Measurements from ENCODE around the gene LEPROT.

Gene LEPROT

DNA sequence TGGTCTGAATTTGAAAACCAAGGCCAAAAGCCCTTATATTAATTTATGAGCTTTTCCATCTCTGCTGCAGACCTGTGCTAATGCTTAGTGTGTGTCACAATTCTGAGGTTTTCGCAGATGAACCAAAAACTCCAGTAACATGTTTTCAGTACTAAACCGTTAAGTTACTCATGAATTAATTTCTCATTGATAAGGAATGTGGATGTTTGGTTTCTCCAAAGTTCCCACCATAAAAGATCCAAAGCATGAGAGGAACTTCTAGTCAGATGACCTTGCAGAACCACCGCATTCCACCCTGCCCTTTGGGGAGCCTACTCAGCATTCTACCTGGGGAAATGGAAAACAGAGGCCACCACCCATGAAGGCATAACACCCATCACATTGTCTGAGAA lies 7.5 kb upstream of the LEPROT start:
- Histone ChIP-seq H3K36me3 (ENCODE audit: control insufficient read depth, insufficient read depth, low read length) (no peaks in the 10 kb centered on the region), H3K4me3 (replicated peaks; ENCODE audit: low read depth, low read length) (no peak overlapping the region), H3K27me3 (replicated peaks; ENCODE audit: control insufficient read depth, insufficient read depth, low read length) (no peaks in the 10 kb centered on the region)
- DNase-seq (ENCODE audit: extremely low read depth, insufficient read length): no peak
- TF ChIP-seq, protein P1, sequence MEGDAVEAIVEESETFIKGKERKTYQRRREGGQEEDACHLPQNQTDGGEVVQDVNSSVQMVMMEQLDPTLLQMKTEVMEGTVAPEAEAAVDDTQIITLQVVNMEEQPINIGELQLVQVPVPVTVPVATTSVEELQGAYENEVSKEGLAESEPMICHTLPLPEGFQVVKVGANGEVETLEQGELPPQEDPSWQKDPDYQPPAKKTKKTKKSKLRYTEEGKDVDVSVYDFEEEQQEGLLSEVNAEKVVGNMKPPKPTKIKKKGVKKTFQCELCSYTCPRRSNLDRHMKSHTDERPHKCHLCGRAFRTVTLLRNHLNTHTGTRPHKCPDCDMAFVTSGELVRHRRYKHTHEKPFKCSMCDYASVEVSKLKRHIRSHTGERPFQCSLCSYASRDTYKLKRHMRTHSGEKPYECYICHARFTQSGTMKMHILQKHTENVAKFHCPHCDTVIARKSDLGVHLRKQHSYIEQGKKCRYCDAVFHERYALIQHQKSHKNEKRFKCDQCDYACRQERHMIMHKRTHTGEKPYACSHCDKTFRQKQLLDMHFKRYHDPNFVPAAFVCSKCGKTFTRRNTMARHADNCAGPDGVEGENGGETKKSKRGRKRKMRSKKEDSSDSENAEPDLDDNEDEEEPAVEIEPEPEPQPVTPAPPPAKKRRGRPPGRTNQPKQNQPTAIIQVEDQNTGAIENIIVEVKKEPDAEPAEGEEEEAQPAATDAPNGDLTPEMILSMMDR (IDR thresholded peaks at IDR 0.05; ENCODE audit: insufficient read depth, low read length, poor library complexity, severe bottlenecking): no peak

DNA sequence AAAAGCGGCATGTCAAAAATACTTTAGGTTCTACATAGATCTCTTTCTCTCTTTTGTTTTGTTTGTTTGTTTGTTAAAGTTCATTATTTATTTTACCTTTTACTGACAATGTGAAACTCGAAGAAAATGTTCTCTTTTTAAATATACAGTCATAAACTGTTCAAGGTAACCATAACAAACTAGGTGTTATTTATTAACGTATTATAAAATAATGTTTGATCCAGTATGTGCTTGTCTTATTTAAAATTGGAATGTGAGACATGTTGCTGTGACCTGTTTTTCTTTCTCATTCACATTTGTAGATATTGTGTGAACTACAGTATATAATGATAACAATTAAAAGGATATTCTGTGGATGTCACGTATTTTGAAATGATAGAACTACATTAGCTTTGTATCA lies 5.9 kb upstream of the LEPROT start:
- H3K27me3 ChIP-seq (replicated peaks; ENCODE audit: control insufficient read depth, insufficient read depth, low read length): no peaks in the 10 kb centered on the region
- no peaks in the 10 kb centered on the region for H3K36me3 ChIP-seq (ENCODE audit: control insufficient read depth, insufficient read depth, low read length)
- DNase-seq (ENCODE audit: extremely low read depth, insufficient read length): no peak
- TF ChIP-seq, protein P1 (IDR thresholded peaks at IDR 0.05; ENCODE audit: insufficient read depth, low read length, poor library complexity, severe bottlenecking): no peak
- no peak overlapping the region for H3K4me3 ChIP-seq (replicated peaks; ENCODE audit: low read depth, low read length)

DNA sequence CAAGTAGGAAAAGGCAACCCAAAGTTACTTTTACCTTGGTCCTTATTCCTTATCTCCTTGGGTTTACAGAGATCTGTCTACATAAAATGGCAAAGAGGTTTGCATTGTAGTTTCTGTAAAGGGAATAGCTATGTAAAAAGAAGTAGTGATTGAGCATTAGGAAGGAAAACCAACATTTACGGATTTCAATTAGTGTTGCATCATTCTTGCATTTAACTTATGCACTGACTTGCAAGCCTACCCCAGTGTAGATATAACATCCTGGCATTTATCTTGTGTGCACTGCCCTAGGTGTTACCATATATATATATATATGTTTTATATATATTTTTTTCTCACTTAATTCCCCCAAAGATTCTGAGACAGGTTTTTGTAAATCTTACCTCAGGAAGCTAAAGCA lies 3.7 kb upstream of the LEPROT start:
- TF ChIP-seq, protein P1 (IDR thresholded peaks at IDR 0.05; ENCODE audit: insufficient read depth, low read length, poor library complexity, severe bottlenecking): no peak
- no peak for DNase-seq (ENCODE audit: extremely low read depth, insufficient read length)
- H3K27me3 ChIP-seq (replicated peaks; ENCODE audit: control insufficient read depth, insufficient read depth, low read length): no peaks in the 10 kb centered on the region

DNA sequence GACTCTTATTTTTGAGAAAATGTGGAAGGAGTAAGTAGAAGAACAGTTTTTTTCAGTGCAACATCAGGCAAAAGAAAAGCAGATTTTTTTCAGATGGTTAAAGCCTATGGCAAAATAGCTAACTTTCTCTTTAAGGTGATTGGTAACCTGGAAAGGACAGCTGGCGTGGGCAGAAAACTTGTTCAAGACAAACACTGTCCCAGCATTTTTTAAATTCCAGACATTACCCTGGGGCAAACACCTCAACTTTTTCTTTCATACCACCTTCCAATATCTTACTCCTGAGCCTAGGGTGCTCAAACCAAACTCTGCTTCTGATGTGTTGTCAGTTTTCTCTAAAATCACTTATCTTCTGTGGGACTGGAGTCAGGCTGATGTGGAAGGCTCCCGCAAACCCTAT lies 2.7 kb upstream of the LEPROT start:
- H3K4me3 ChIP-seq (replicated peaks; ENCODE audit: low read depth, low read length): no peak overlapping the region
- no peaks in the 10 kb centered on the region for H3K36me3 ChIP-seq (ENCODE audit: control insufficient read depth, insufficient read depth, low read length)
- TF ChIP-seq, protein P1 (IDR thresholded peaks at IDR 0.05; ENCODE audit: insufficient read depth, low read length, poor library complexity, severe bottlenecking): no peak
- no peaks in the 10 kb centered on the region for H3K27me3 ChIP-seq (replicated peaks; ENCODE audit: control insufficient read depth, insufficient read depth, low read length)
- no peak for DNase-seq (ENCODE audit: extremely low read depth, insufficient read length)

More for the DNA sequence above, 3.7 kb upstream of the LEPROT start:
- no peak overlapping the region for H3K4me3 ChIP-seq (replicated peaks; ENCODE audit: low read depth, low read length)
- no peaks in the 10 kb centered on the region for H3K36me3 ChIP-seq (ENCODE audit: control insufficient read depth, insufficient read depth, low read length)

DNA sequence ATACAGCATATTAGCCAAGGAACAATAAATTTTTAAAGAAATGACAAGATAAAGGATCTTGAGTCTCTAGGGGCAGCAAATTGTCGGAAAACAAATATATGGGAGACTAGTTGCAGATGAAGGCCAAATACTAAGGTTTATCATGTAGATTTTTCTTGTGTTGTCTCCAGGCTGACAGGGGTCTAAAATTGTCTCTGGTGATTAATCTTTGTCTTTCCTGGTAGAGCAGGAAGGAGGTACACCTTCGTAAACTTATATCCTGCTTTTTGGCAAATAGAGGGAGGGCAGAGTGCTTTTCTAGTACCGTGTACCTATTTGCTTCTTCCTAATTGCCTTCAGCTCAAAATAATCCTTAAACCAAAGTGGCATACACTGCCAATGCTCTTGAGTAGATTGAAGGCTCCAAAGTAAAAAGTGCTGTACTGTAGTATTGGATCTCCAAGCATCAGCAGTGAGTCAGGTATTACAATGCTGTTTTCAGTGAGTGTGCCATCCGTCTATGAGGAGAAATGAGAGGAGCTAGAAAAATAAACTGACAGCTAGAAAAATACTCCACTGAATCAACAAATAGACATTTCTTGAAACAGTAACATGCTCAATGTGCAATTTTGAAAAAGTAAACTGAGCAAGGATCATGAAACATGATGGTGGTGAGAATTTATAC lies 1.8 kb upstream of the LEPROT start:
- H3K4me3 ChIP-seq (replicated peaks; ENCODE audit: low read depth, low read length): no peak overlapping the region
- no peaks in the 10 kb centered on the region for H3K36me3 ChIP-seq (ENCODE audit: control insufficient read depth, insufficient read depth, low read length)
- no peak for DNase-seq (ENCODE audit: extremely low read depth, insufficient read length)
- no peaks in the 10 kb centered on the region for H3K27me3 ChIP-seq (replicated peaks; ENCODE audit: control insufficient read depth, insufficient read depth, low read length)
- TF ChIP-seq, protein P1 (IDR thresholded peaks at IDR 0.05; ENCODE audit: insufficient read depth, low read length, poor library complexity, severe bottlenecking): no peak

All from GM06990 (cell line).